ENCODE results near the gene PKD1L1.

The PKD1L1 gene

DNA sequence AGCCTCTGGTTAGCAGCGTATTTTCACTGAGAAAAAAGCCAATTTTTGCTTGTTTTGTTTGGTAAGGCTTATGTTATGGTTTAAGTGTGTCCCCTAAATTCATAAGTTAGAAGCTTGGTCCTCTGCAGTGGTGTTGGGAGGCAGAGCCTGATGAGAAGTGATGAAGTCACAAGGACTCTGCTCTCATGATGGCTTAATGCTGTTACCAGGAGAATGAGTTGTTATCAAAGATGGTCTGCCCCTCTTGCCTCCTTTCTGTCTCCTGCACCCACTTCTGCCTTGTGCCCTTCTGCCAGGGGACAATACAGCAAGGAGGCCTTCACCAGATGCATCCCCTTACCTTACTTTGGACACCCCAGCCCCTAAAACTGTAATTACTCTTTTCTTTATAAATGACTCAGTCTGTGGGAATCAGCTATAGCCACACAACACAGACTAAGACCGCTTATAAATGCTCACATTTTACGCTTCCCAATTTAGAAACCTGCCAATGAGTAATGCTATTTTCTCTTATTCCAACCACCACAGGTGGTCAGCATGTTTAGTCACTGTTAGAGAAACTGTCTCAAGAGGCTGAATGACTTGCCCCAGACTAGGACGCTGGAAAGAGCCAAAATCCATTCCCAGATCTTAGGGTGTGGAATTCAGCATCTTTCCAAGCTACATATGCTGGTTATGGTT, 6.1 kb upstream of the PKD1L1 start:
- Histone ChIP-seq H3K27ac (ENCODE audit: low read depth, low read length) (no peak overlapping the region), H3K36me3 (ENCODE audit: control insufficient read depth, insufficient read depth, low read length) (peaks cover 34% of the 10 kb centered on the region), H3K4me3 (ENCODE audit: low read depth, low read length) (no peak overlapping the region), H3K27me3 (ENCODE audit: control insufficient read depth, insufficient read depth, low read length) (no peaks in the 10 kb centered on the region), H3K4me1 (ENCODE audit: control insufficient read depth, insufficient read depth, low read length) (peaks cover 26% of the 10 kb centered on the region), H3K9ac (ENCODE audit: low read length) (no peak overlapping the region), H3K9me3 (ENCODE audit: control insufficient read depth, insufficient read depth, low read depth, low read length) (no peaks in the 10 kb centered on the region)

DNA sequence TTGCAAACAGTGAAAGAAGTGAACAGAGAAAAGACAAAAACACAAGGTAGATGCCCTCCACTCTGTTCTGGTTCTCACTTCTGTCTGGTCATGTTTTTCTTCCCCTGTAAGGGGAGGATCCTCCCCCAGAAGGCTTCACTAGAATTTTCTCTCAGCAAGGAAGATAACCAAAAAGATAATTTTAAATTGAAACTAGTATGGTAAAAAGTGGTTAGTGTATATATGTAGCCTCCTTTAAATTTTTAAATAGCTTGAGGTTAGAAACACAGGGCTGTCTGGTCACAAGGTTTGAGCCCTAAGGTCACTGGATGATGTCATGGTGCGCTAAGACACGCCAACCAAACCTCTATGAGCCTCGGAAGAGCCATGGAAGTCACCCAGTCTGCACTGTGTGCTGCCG, 5.6 kb upstream of the PKD1L1 start:
- no peak overlapping the region for H3K27ac ChIP-seq (ENCODE audit: low read depth, low read length)
- peaks cover 34% of the 10 kb centered on the region for H3K36me3 ChIP-seq (ENCODE audit: control insufficient read depth, insufficient read depth, low read length)

DNA sequence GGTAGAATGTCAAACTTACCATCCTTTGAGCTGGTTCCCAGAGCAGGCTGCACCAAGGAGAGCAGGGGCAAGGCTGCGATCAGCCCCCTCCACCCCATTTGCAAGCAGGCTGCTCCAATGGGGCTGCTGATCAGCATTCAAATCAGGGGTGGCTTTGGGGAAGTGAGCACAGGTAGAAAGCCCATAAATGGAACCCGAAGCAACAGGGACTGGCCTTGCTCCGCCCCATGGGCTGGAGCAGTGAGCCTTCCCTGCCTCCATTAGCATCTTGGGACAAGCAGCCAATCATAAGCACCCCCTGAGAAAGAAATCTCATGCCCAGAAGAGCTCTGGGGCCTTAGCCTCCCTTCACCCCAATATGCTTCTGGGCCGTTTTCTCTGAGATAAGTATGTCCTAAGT, 4.0 kb upstream of the PKD1L1 start:
- peaks cover 23% of the 10 kb centered on the region for H3K36me3 ChIP-seq (ENCODE audit: control insufficient read depth, insufficient read depth, low read length)
- no peak overlapping the region for H3K27ac ChIP-seq (ENCODE audit: low read depth, low read length)
- no peak overlapping the region for H3K4me3 ChIP-seq (ENCODE audit: low read depth, low read length)
- peaks cover 26% of the 10 kb centered on the region for H3K4me1 ChIP-seq (ENCODE audit: control insufficient read depth, insufficient read depth, low read length)
- H3K9ac ChIP-seq (ENCODE audit: low read length): no peak overlapping the region
- no peaks in the 10 kb centered on the region for H3K27me3 ChIP-seq (ENCODE audit: control insufficient read depth, insufficient read depth, low read length)
- no peaks in the 10 kb centered on the region for H3K9me3 ChIP-seq (ENCODE audit: control insufficient read depth, insufficient read depth, low read depth, low read length)

More for the DNA sequence above, 5.6 kb upstream of the PKD1L1 start:
- no peaks in the 10 kb centered on the region for H3K27me3 ChIP-seq (ENCODE audit: control insufficient read depth, insufficient read depth, low read length)
- no peak overlapping the region for H3K4me3 ChIP-seq (ENCODE audit: low read depth, low read length)
- no peak overlapping the region for H3K9ac ChIP-seq (ENCODE audit: low read length)
- no peaks in the 10 kb centered on the region for H3K9me3 ChIP-seq (ENCODE audit: control insufficient read depth, insufficient read depth, low read depth, low read length)
- H3K4me1 ChIP-seq (ENCODE audit: control insufficient read depth, insufficient read depth, low read length): peaks cover 26% of the 10 kb centered on the region

DNA sequence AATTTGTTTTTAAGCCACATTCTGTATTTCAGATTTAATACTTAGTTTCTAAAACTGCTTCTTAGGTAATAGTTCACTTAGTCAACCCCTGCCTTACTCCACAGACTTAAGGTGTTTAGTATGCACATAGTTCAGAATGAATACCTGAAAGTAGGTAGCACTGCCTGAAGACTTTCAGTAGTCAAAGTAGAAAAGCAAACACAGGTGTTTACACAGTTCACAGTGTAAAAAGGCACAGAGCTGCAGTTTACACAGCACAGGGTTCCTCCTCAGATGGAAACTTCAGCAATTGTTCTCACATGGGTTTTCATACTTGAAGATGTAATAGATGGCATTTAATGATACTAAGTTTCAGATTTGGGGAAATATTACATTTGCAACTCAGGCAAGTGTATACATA, 3.1 kb upstream of the PKD1L1 start:
- Histone ChIP-seq H3K27ac (ENCODE audit: low read depth, low read length) (no peak overlapping the region), H3K4me1 (ENCODE audit: control insufficient read depth, insufficient read depth, low read length) (peaks cover 25% of the 10 kb centered on the region), H3K9ac (ENCODE audit: low read length) (no peak overlapping the region), H3K9me3 (ENCODE audit: control insufficient read depth, insufficient read depth, low read depth, low read length) (no peaks in the 10 kb centered on the region), H3K4me3 (ENCODE audit: low read depth, low read length) (no peak overlapping the region), H3K36me3 (ENCODE audit: control insufficient read depth, insufficient read depth, low read length) (peaks cover 17% of the 10 kb centered on the region), H3K27me3 (ENCODE audit: control insufficient read depth, insufficient read depth, low read length) (no peaks in the 10 kb centered on the region)

DNA sequence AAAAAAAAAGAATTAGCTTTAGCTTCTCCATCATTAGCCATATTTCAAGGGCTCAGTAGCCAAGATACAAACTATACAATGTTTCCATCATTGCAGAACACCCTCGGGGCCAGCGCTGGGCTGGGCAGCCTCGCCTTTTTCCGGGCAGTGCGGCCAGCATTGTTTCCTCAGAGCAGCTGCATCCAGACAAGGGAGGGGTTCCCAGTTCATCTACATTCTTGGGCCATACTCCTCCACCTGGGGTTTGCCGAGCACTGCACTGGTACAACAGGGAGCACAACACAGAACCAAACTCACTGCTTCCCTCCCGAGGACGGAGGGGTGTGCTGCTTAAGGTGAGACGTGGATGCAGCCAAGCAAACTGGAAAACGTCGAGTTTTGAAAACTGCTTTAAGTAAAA, 2.4 kb upstream of the PKD1L1 start:
- H3K9me3 ChIP-seq (ENCODE audit: control insufficient read depth, insufficient read depth, low read depth, low read length): no peaks in the 10 kb centered on the region
- H3K9ac ChIP-seq (ENCODE audit: low read length): no peak overlapping the region
- H3K4me3 ChIP-seq (ENCODE audit: low read depth, low read length): no peak overlapping the region
- H3K27me3 ChIP-seq (ENCODE audit: control insufficient read depth, insufficient read depth, low read length): no peaks in the 10 kb centered on the region
- peaks cover 13% of the 10 kb centered on the region for H3K36me3 ChIP-seq (ENCODE audit: control insufficient read depth, insufficient read depth, low read length)
- peaks cover 21% of the 10 kb centered on the region for H3K4me1 ChIP-seq (ENCODE audit: control insufficient read depth, insufficient read depth, low read length)
- no peak overlapping the region for H3K27ac ChIP-seq (ENCODE audit: low read depth, low read length)

DNA sequence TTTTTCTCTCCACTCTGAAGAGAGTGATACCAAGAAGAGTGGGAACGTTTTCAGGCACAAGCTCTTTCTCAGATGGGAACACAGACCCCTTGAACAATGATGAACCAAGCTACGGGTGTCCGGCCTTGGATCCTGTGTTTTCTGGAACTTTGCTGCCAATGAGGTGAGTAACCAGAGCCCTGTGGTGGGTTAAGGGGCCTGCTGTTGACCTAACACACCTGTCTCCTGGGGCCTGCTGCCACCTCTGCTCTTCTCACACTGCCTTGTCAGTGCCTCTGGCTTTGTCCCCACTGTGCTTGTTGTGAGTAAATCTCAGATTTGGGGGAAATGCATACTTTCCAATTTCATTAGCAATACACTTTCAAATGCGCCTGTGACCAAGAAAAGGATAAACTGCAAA, 1.4 kb upstream of the PKD1L1 start:
- Histone ChIP-seq H3K9me3 (ENCODE audit: control insufficient read depth, insufficient read depth, low read depth, low read length) (no peaks in the 10 kb centered on the region), H3K27me3 (ENCODE audit: control insufficient read depth, insufficient read depth, low read length) (no peaks in the 10 kb centered on the region), H3K36me3 (ENCODE audit: control insufficient read depth, insufficient read depth, low read length) (peaks cover 6% of the 10 kb centered on the region), H3K4me1 (ENCODE audit: control insufficient read depth, insufficient read depth, low read length) (peaks cover 21% of the 10 kb centered on the region), H3K4me3 (ENCODE audit: low read depth, low read length) (no peak overlapping the region), H3K9ac (ENCODE audit: low read length) (no peak overlapping the region), H3K27ac (ENCODE audit: low read depth, low read length) (no peak overlapping the region)

DNA sequence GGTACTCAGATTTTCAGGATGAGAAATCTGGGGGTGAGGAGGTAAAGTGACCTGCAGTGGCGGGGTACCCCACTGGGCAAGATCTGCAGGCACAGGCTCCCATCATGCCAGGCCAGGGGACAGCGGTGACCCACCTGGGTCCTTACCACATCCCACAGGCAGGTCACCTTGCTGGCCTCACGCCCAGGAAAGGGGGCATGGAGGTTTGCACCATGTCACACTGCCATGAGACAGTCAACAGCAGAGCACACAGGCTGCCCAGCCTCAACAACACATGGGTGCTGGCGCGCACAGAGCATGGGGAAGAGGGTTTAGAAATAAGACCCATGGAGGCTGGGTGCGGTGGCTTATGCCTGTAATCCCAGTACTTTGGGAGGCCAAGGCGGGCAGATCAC, 914 bp downstream of the PKD1L1 start:
- Histone ChIP-seq H3K27me3 (ENCODE audit: control insufficient read depth, insufficient read depth, low read length) (no peaks in the 10 kb centered on the region), H3K4me1 (ENCODE audit: control insufficient read depth, insufficient read depth, low read length) (peaks cover 21% of the 10 kb centered on the region), H3K9ac (ENCODE audit: low read length) (no peak overlapping the region), H3K4me3 (ENCODE audit: low read depth, low read length) (no peak overlapping the region), H3K27ac (ENCODE audit: low read depth, low read length) (no peak overlapping the region), H3K36me3 (ENCODE audit: control insufficient read depth, insufficient read depth, low read length) (no peaks in the 10 kb centered on the region), H3K9me3 (ENCODE audit: control insufficient read depth, insufficient read depth, low read depth, low read length) (no peaks in the 10 kb centered on the region)

DNA sequence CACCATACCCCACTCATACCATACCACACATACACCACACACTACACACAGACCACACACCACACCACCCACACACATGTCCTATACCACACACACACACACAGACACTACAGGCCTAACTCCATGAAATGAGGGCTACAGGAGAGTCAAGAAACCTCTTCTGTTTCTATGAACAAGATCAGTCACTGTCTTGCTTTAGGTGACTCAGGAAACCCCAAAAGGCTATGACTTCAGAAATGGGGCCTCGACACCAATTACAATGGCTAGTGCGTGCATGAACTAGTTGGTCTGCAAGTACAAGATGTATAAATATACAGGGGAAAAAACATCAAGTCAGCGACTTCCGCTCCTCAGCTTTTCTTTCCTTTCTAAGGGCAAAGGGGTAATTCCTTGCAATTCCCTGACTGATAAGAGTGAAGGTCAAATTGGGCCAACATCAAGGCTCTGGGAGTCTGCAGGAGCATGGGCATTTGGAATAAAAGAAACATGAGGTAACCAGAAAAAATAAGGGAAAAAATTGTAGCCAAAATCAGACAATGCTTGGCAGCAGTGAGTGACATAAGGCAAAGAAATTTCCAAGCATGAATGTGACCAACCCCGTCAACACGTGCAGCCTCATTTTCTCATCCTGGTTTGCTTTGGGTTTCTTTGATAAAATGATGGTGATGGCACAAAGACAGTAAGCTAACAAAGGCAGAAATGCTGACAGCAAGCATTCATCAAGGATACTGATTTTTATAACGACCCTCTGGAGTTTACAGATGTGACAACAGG, 1.5 kb downstream of the PKD1L1 start:
- Histone ChIP-seq H3K36me3 (ENCODE audit: control insufficient read depth, insufficient read depth, low read length) (no peaks in the 10 kb centered on the region), H3K9me3 (ENCODE audit: control insufficient read depth, insufficient read depth, low read depth, low read length) (no peaks in the 10 kb centered on the region), H3K4me3 (ENCODE audit: low read depth, low read length) (no peak overlapping the region), H3K27ac (ENCODE audit: low read depth, low read length) (no peak overlapping the region), H3K9ac (ENCODE audit: low read length) (no peak overlapping the region), H3K27me3 (ENCODE audit: control insufficient read depth, insufficient read depth, low read length) (no peaks in the 10 kb centered on the region), H3K4me1 (ENCODE audit: control insufficient read depth, insufficient read depth, low read length) (peaks cover 21% of the 10 kb centered on the region)

DNA sequence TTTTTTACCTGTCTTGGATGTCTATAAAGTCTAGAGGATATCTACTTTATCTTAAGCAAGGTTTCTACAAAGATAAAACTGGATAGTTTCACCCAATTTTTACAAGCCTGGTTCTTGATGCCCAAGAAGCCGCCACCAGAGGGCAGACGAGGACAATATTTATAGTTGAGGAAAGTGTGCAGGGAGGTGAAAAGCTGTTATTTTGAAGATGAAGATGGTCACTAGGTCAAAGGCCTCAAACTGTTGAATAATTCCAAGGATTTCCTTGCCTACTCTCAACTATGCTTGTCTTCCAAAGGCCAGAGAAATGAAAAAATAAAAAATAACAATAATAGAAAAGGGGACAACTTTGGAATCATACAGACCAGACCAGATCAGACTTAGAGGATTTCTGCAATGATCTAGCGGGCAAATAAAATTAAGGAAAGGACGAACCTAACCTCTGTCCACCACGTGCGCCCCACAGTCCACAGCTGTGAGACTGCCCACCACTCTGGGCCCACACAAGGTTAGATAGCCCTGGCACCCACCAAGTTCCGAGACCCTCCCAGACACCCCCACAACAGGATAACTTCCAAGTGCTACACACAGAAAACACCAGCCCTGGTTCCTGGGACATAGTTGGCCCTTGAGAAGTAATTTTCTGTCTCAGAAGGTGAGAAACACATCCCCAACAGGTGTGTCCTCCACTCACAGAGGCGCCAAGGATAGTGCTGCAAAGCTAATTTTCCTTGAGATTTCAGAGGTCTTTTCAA, 2.8 kb downstream of the PKD1L1 start:
- Histone ChIP-seq H3K9me3 (ENCODE audit: control insufficient read depth, insufficient read depth, low read depth, low read length) (no peaks in the 10 kb centered on the region), H3K9ac (ENCODE audit: low read length) (no peak overlapping the region), H3K36me3 (ENCODE audit: control insufficient read depth, insufficient read depth, low read length) (no peaks in the 10 kb centered on the region), H3K4me3 (ENCODE audit: low read depth, low read length) (no peak overlapping the region), H3K4me1 (ENCODE audit: control insufficient read depth, insufficient read depth, low read length) (peaks cover 22% of the 10 kb centered on the region), H3K27ac (ENCODE audit: low read depth, low read length) (no peak overlapping the region), H3K27me3 (ENCODE audit: control insufficient read depth, insufficient read depth, low read length) (no peaks in the 10 kb centered on the region)

DNA sequence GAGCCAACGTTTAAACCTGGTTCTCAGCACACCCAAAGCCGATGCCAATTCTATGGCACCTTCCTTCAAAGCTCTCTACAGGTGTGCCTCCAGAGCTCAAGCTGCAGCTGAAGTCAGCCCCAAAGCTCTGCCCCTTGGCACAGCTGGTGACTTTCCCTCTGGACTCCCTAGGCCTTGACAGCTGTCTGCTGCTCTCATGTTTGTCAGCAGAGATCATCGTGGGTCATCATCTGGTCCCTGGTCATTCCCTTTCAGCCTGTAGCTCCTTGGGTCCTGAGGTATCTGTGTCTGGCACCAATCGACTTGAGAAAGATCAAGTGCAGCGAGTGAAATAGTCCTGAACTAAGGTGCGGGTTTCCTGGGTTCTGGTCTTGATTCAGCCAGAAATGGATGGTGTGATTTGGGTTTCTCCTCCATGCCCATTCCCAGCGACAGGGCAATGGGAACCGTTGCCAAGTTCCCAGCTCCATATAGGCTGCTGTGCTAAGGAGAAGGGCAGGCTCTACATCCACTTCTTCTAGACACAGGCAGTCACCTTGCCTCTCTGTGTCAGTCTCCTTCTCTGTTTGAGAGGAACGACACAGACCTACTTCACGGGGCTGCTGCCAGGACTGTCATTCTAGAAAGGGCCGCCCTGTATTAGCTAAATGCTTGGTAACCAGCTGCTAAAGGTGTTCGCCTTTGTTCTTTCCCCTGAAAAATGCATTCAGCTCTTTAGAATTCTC, 3.6 kb downstream of the PKD1L1 start:
- Histone ChIP-seq H3K9ac (ENCODE audit: low read length) (no peak overlapping the region), H3K4me1 (ENCODE audit: control insufficient read depth, insufficient read depth, low read length) (peaks cover 18% of the 10 kb centered on the region), H3K27me3 (ENCODE audit: control insufficient read depth, insufficient read depth, low read length) (no peaks in the 10 kb centered on the region), H3K9me3 (ENCODE audit: control insufficient read depth, insufficient read depth, low read depth, low read length) (no peaks in the 10 kb centered on the region), H3K27ac (ENCODE audit: low read depth, low read length) (no peak overlapping the region), H3K36me3 (ENCODE audit: control insufficient read depth, insufficient read depth, low read length) (no peaks in the 10 kb centered on the region), H3K4me3 (ENCODE audit: low read depth, low read length) (no peak overlapping the region)

All from HUES6 (cell line).